GM23248 (cell line): ENCODE results near the gene DPY19L3. TPM values are rescaled to one million over a fixed set of nuclear protein-coding genes. Genes with fewer than 3 reads are reported as not detected.
A peak's percentile ranks its signal among the peaks of the same experiment; 100 is the strongest.

ENCODE experiments used
- DNase-seq: peaks from one replicate; pipeline ENCODE4 v3.0.0-alpha.2; 2015
- H2AFZ ChIP-seq: fragments of 200-600 bp; sonication (generic); 2 replicates; pipeline ENCODE4 v1.6.1; 2016; ENCODE audit warnings: antibody characterized with exemption
- H3F3A ChIP-seq: fragments of 200-600 bp; sonication (generic); 2 replicates; pipeline ENCODE4 v1.6.1; 2016; ENCODE audit warnings: mild to moderate bottlenecking, antibody characterized with exemption, mixed run types; ENCODE audit not compliant: insufficient read depth
- H3K27ac ChIP-seq: fragments of 200-600 bp; sonication (generic); 2 replicates; pipeline ENCODE4 v1.5.1; 2016; ENCODE audit warnings: mild to moderate bottlenecking
- H3K27me3 ChIP-seq: fragments of 200-600 bp; sonication (generic); replicated peaks from 2 replicates; pipeline ENCODE4 v1.6.1; 2016; ENCODE audit warnings: mild to moderate bottlenecking; ENCODE audit not compliant: insufficient read depth
- H3K36me3 ChIP-seq: fragments of 200-600 bp; sonication (generic); 2 replicates; pipeline ENCODE4 v1.6.1; 2016; ENCODE audit warnings: low read depth, mild to moderate bottlenecking
- H3K4me1 ChIP-seq: fragments of 200-600 bp; sonication (generic); 2 replicates; pipeline ENCODE4 v1.6.1; 2016; ENCODE audit warnings: mild to moderate bottlenecking; ENCODE audit not compliant: insufficient read depth
- H3K4me2 ChIP-seq: fragments of 200-600 bp; sonication (generic); one replicate; pipeline ENCODE4 v1.6.1; 2016; ENCODE audit warnings: mild to moderate bottlenecking; ENCODE audit not compliant: unreplicated experiment
- H3K4me3 ChIP-seq: fragments of 200-600 bp; sonication (generic); 2 replicates; pipeline ENCODE4 v1.5.1; 2016; ENCODE audit warnings: mild to moderate bottlenecking
- H3K79me2 ChIP-seq: fragments of 200-600 bp; sonication (generic); 2 replicates; pipeline ENCODE4 v1.6.1; 2016; ENCODE audit warnings: mild to moderate bottlenecking; ENCODE audit not compliant: insufficient read depth
- H3K9ac ChIP-seq: fragments of 200-600 bp; sonication (generic); 2 replicates; pipeline ENCODE4 v1.6.1; 2016; ENCODE audit warnings: mild to moderate bottlenecking
- H3K9me2 ChIP-seq: fragments of 200-600 bp; sonication (generic); 2 replicates; pipeline ENCODE4 v1.6.1; 2016; ENCODE audit warnings: mixed run types, mild to moderate bottlenecking, moderate library complexity; ENCODE audit not compliant: insufficient read depth
- H3K9me3 ChIP-seq: fragments of 200-600 bp; sonication (generic); one replicate; pipeline ENCODE4 v1.6.1; 2017; ENCODE audit warnings: low read depth
- H4K20me1 ChIP-seq: fragments of 200-600 bp; sonication (generic); 2 replicates; pipeline ENCODE4 v1.6.0; 2016; ENCODE audit not compliant: insufficient read depth
- EZH2 ChIP-seq: fragments of 200-600 bp; sonication (generic); IDR thresholded peaks from 2 replicates; pipeline ENCODE4 v1.6.1; 2018; ENCODE audit warnings: antibody characterized with exemption, mild to moderate bottlenecking; ENCODE audit not compliant: insufficient read depth, poor library complexity, severe bottlenecking
- EZH2phosphoT487 ChIP-seq: fragments of 200-600 bp; sonication (generic); IDR thresholded peaks from 2 replicates; pipeline ENCODE4 v1.6.1; 2018; ENCODE audit warnings: antibody characterized with exemption, moderate library complexity, mild to moderate bottlenecking, low read depth; ENCODE audit not compliant: insufficient read depth
- WGBS, 2 experiments: methylation state at CpG; one replicate each; pipeline ENCODE4 v1.1.6; 2015 to 2017; ENCODE audit warnings: low lambda C conversion rate in 2 of 2, low coverage in 1 of 2; ENCODE audit errors: missing lambda C conversion rate in 2 of 2; 5-methylcytosine and 5-hydroxymethylcytosine counted together
- in situ Hi-C: fragments of 300-500 bp; cut with MboI; formaldehyde crosslinking; loops from 2 replicates; pipeline ENCODE4 v1.15.0; 2020
- polyA plus RNA-seq: library from polyadenylated mRNA; unstranded; fragments of >200 nt; fragmentation: Nextera tagmentation; extraction: Ambion mirVana; gene quantifications from 2 replicates; pipeline ENCODE4 v1.2.1, GENCODE V29; 2016
- total RNA-seq: library from RNA; depleted of rRNA; stranded (reverse); fragments of >200 nt; shearing (Covaris generic); gene quantifications from 2 replicates; pipeline ENCODE4 v1.2.3, GENCODE V29; 2014

The DPY19L3 gene
- total and polyA plus RNA-seq, 2 experiments from 2014 or later, result 7.6 to 15.3 TPM

GRCh38 chr19:32453736-32454135 is 48.2 kb downstream of the DPY19L3 start:
- DNase-seq, result peak; percentile 6
- in situ Hi-C loops, result no loop called here
- no peak overlapping the region for H2AFZ ChIP-seq
- H3K36me3 ChIP-seq, result peaks cover 18% of the 10 kb centered on the region
- H3K4me3 ChIP-seq, result no peak overlapping the region
- H3K4me1 ChIP-seq, result no peaks in the 10 kb centered on the region
- TF ChIP-seq EZH2, result no peak
- no peak for TF ChIP-seq EZH2phosphoT487
- no peak overlapping the region for H3K4me2 ChIP-seq
- no peaks in the 10 kb centered on the region for H3K9me3 ChIP-seq
- no peaks in the 10 kb centered on the region for H3K27me3 ChIP-seq
- H3K79me2 ChIP-seq, result no peaks in the 10 kb centered on the region
- H3K9me2 ChIP-seq, result no peaks in the 10 kb centered on the region
- H3F3A ChIP-seq, result no peaks in the 10 kb centered on the region
- no peaks in the 10 kb centered on the region for H4K20me1 ChIP-seq
- H3K27ac ChIP-seq, result no peak overlapping the region
- no peak overlapping the region for H3K9ac ChIP-seq
- WGBS, 2 experiments, result 96 to 98% methylated on average over 2 of the region's 2 CpGs

GRCh38 chr19:32456406-32456805 is 50.8 kb downstream of the DPY19L3 start:
- H2AFZ ChIP-seq, result no peak overlapping the region
- H3F3A ChIP-seq, result no peaks in the 10 kb centered on the region
- H4K20me1 ChIP-seq, result no peaks in the 10 kb centered on the region
- 94 to 100% methylated on average over 4 of the region's 4 CpGs for WGBS, 2 experiments
- no peak for DNase-seq
- H3K4me1 ChIP-seq, result no peaks in the 10 kb centered on the region
- H3K4me2 ChIP-seq, result no peak overlapping the region
- H3K27ac ChIP-seq, result no peak overlapping the region
- H3K9ac ChIP-seq, result no peak overlapping the region
- no peak overlapping the region for H3K4me3 ChIP-seq
- peaks cover 26% of the 10 kb centered on the region for H3K36me3 ChIP-seq
- in situ Hi-C loops, result no loop called here
- TF ChIP-seq EZH2phosphoT487 (no peak), EZH2 (no peak)
- no peaks in the 10 kb centered on the region for H3K9me2 ChIP-seq
- H3K27me3 ChIP-seq, result no peaks in the 10 kb centered on the region
- H3K79me2 ChIP-seq, result no peaks in the 10 kb centered on the region
- no peaks in the 10 kb centered on the region for H3K9me3 ChIP-seq

GRCh38 chr19:32457571-32458158 is 52.1 kb downstream of the DPY19L3 start:
- no peaks in the 10 kb centered on the region for H3K9me3 ChIP-seq
- H3F3A ChIP-seq, result no peaks in the 10 kb centered on the region
- H3K36me3 ChIP-seq, result peaks cover 26% of the 10 kb centered on the region
- no peaks in the 10 kb centered on the region for H3K9me2 ChIP-seq
- no peaks in the 10 kb centered on the region for H3K4me1 ChIP-seq
- no peak overlapping the region for H2AFZ ChIP-seq
- H3K79me2 ChIP-seq, result no peaks in the 10 kb centered on the region
- no peak overlapping the region for H3K4me3 ChIP-seq
- H3K4me2 ChIP-seq, result no peak overlapping the region
- in situ Hi-C loops, result no loop called here
- TF ChIP-seq EZH2phosphoT487 (no peak), EZH2 (no peak)
- H3K9ac ChIP-seq, result no peak overlapping the region
- no peaks in the 10 kb centered on the region for H4K20me1 ChIP-seq
- H3K27ac ChIP-seq, result no peak overlapping the region
- WGBS, 2 experiments, result 83 to 88% methylated on average over 5 of the region's 5 CpGs
- DNase-seq, result no peak
- no peaks in the 10 kb centered on the region for H3K27me3 ChIP-seq

GRCh38 chr19:32458500-32459123 is 53.0 kb downstream of the DPY19L3 start:
- no peak overlapping the region for H3K4me3 ChIP-seq
- DNase-seq, result peak; percentile 2
- no peaks in the 10 kb centered on the region for H3F3A ChIP-seq
- in situ Hi-C loops, result no loop called here
- no peaks in the 10 kb centered on the region for H3K9me2 ChIP-seq
- H3K9ac ChIP-seq, result no peak overlapping the region
- H4K20me1 ChIP-seq, result no peaks in the 10 kb centered on the region
- no peak overlapping the region for H3K27ac ChIP-seq
- peaks cover 26% of the 10 kb centered on the region for H3K36me3 ChIP-seq
- H3K79me2 ChIP-seq, result no peaks in the 10 kb centered on the region
- 75 to 77% methylated on average over 4 of the region's 4 CpGs for WGBS, 2 experiments
- no peak overlapping the region for H3K4me2 ChIP-seq
- no peaks in the 10 kb centered on the region for H3K27me3 ChIP-seq
- H3K9me3 ChIP-seq, result no peaks in the 10 kb centered on the region
- TF ChIP-seq EZH2phosphoT487 (no peak), EZH2 (no peak)
- H2AFZ ChIP-seq, result no peak overlapping the region
- no peaks in the 10 kb centered on the region for H3K4me1 ChIP-seq
